ENCODE data around the gene DAB1.

DNA sequence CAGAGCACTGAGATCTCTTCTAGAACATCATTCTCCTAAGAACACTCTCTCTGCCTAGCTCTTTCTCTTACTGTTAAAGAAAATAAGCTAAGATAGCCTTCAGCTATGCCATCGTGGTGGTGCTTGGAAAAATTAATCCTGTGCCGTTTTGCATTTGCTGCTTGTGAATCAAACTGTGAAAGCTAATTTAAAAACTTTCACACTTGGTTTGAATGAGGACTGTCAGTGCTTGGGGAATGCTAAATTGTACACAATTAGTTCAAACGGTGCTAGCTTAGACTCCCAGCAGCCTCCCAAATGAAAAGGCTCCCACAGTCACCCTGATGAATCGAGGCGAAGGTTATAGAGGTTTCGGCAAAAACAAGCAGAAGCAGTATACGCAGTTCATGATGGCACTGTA, 79.6 kb downstream of the DAB1 start:
- no peak for TF ChIP-seq TARDBP (IDR thresholded peaks at IDR 0.05)
- no peak for TF ChIP-seq ELF4 (IDR thresholded peaks at IDR 0.05)
- TF ChIP-seq SP1 (IDR thresholded peaks at IDR 0.05), result no peak
- TF ChIP-seq L3MBTL2 (conservative IDR thresholded peaks at IDR 0.05), result no peak
